Measurements from ENCODE around the gene CHADL.

Gene CHADL

DNA sequence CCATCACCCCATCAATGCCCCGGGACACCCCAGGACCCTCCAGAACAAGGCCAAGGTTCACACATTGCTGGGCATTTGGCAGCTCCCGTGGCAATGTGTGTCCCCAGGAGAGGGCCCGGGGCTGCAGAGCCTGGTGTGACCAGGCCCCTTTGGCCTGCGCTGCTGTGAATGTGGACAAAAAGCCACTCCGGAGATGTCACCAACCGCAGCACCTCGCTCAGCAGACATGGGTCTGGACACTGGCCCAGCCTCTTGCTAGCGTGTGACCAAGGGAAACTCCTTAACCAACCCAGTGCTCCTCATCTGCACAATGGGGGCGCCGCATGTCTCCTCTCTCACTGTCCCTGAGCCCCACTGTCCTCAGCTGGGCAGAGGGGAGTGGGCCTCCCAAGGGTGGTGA lies 8.0 kb upstream of the CHADL start:
- Mint-ChIP-seq H3K27ac (peak overlapping the region in 1 of 2 donors; percentile 59), H3K4me3 (no peak overlapping the region), H3K4me1 (ENCODE audit: low read depth in 2 of 2) (no peaks in the 10 kb centered on the region), H3K36me3 (ENCODE audit: insufficient read depth) (peaks cover 64% of the 10 kb centered on the region), H3K27me3 (no peaks in the 10 kb centered on the region), H3K9me3 (no peaks in the 10 kb centered on the region)
- no peak for DNase-seq
- no peak for ATAC-seq (replicated peaks)

DNA sequence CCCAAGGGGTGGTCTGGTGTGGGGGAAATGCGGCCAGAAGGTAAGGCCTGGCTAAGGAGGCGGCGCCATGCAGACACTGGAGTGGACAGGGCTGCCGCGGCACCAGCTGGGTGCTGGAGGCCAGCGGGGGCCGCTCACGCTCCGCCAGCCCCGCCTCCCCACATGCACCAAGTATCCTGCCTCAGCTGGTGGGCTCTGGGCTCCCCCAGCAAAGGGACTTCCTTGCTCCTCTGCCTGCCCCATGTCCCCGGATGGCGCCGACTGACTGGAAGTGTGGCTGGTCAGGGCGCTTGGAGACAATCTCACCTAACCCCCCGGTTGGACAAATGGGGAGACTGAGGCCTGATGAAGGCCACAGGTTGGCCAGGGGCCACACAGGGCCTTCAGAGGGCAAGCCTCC lies 7.6 kb upstream of the CHADL start:
- DNase-seq (no peak), ATAC-seq (replicated peaks) (no peak)
- Mint-ChIP-seq H3K4me1 (ENCODE audit: low read depth in 2 of 2) (no peaks in the 10 kb centered on the region), H3K4me3 (no peak overlapping the region), H3K36me3 (ENCODE audit: insufficient read depth) (peaks cover 59% of the 10 kb centered on the region), H3K27ac (peak overlapping the region in 1 of 2 donors; percentile 59), H3K9me3 (no peaks in the 10 kb centered on the region), H3K27me3 (no peaks in the 10 kb centered on the region)

DNA sequence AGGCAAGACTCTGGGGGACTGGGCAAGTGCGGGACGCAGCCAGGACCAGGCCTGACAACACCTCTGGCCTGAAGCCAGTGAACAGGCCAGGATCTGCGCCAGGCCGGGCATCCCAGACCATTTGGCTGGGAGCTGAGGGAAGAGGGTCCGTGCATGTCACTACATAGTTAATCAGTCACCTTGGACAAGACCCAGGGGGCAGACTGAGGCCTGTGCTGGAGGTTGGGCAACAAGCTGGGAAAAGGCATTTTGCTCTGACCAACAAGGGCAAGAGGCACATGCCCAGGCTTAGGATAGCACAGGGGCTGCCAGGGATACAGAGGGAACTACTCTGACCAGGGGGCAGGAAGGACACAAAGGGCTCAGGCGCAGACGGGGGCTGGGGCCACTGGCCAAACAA lies 7.0 kb upstream of the CHADL start:
- Mint-ChIP-seq H3K36me3 (ENCODE audit: insufficient read depth) (peaks cover 53% of the 10 kb centered on the region), H3K4me3 (no peak overlapping the region)

DNA sequence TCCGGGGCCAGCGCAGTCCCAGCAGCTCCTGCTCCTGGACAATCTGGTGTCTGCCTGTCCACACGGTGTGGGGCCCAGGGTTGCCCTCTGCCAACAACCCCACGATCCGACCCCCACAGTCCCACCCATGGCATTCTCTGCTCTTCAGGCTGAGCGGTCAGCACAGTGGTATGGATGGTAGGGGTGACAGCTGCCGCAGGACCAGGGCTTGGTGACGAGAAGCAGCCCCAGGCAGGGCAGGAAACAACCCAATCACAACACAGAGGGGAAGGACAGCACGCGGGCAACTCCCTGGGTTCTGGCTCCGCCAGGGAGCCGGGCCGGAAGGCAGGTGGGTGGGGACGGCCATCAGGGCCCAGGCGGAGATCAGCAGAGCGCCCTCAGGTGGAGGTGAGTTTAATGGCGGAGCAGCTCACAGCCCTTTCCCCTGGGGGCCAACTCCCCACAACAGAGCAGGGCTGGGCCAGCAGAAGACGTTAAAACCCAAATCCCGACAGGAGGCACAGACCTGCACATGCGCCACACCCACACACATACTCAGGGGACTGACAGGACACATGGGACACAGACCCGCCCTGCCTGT lies 5.3 kb upstream of the CHADL start:
- Mint-ChIP-seq H3K4me1 (ENCODE audit: low read depth in 2 of 2) (no peaks in the 10 kb centered on the region), H3K27me3 (no peaks in the 10 kb centered on the region), H3K9me3 (no peaks in the 10 kb centered on the region), H3K27ac (no peak overlapping the region), H3K36me3 (ENCODE audit: insufficient read depth) (peaks cover 44% of the 10 kb centered on the region), H3K4me3 (no peak overlapping the region)
- ATAC-seq (replicated peaks): no peak
- no peak for DNase-seq

More for the DNA sequence above, 7.0 kb upstream of the CHADL start:
- Mint-ChIP-seq H3K27ac (peak overlapping the region in 1 of 2 donors; percentile 59), H3K27me3 (no peaks in the 10 kb centered on the region), H3K9me3 (no peaks in the 10 kb centered on the region), H3K4me1 (ENCODE audit: low read depth in 2 of 2) (no peaks in the 10 kb centered on the region)
- no peak for DNase-seq
- ATAC-seq (replicated peaks): no peak

DNA sequence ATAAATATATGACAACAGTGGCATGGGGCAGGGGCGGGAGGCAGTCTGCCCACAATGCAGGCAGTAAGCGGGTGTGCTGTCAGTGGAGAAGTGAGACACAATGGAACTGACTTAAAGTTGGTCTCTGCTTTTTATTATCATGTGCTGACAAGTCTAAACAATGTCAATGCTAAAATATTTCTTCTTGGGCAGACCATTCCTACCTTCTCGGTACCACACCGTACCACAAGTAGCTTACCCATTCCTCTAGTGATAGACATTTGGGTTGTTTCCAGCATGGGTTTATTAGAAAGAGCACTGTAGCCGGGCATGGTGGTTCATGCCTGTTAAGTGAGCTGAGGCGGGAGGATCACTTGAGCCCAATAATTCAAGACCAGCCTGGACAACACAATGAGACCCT lies 2.6 kb upstream of the CHADL start:
- Mint-ChIP-seq H3K27me3 (no peaks in the 10 kb centered on the region), H3K9me3 (no peaks in the 10 kb centered on the region), H3K27ac (peak overlapping the region in 1 of 2 donors; percentile 32), H3K4me3 (no peak overlapping the region), H3K4me1 (ENCODE audit: low read depth in 2 of 2) (peaks cover 2 to 4% of the 10 kb centered on the region in 2 donors), H3K36me3 (ENCODE audit: insufficient read depth) (peaks cover 41% of the 10 kb centered on the region)
- no peak for DNase-seq
- no peak for ATAC-seq (replicated peaks)

DNA sequence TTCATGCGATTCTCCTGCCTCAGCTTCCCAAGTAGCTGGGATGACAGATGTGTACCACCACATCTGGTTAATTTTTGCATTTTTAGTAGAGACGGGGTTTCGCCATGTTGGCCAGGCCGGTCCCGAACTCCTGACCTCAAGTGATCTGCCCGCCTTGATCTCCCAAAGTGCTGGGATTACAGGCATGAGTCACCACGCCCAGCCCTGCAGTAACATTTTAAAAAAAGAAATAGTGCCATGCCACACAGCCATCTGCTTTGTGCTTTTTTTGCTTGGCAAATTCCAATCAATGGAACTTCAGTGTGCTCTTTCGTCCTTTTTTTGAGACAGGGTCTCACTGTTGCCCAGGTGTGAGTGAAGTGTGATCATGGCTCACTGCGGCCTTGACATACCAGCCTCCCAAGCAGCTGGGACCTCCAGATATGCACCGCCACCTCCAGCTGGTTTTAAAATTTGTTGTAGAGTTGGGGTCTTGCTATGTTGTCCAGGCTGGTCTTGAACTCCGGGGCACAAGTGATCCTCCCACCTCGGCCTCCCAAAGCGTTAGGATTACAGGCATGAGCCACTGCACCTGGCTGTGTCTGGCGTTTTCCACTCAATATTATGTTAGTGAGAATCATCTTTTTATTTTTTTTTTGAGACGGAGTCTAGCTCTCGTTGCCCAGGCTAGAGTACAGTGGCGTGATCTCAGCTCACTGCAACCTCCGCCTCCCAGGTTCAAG lies 1.8 kb upstream of the CHADL start:
- Mint-ChIP-seq H3K9me3 (no peaks in the 10 kb centered on the region), H3K4me3 (no peak overlapping the region), H3K27ac (no peak overlapping the region), H3K4me1 (ENCODE audit: low read depth in 2 of 2) (peaks cover 2 to 4% of the 10 kb centered on the region in 2 donors), H3K27me3 (no peaks in the 10 kb centered on the region), H3K36me3 (ENCODE audit: insufficient read depth) (peaks cover 35% of the 10 kb centered on the region)
- DNase-seq (no peak), ATAC-seq (replicated peaks) (no peak)

DNA sequence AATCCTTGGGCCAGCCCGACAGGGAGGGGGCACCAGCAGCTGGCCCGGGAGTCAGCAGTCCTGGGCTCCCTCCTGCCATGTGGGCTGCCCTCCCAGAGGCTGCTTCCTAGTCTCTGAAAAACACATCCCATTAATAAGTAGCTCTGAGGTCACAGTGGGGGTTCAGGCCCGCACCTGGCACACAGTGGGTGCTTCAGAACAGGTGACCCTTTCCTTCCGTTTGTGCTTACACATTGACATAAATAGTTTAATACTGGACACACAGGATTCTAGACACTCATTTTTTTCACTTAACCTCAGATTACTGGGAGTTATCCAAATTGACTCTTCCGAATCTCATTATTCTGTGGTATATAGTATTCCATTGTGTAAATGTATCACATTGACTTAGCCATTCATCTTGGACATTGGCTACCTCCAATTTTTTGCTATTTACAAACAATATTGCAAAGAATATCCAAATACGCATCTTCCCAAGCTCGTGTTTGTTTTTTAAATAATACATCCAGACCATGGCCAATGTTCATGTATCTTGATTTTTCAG lies 474 bp upstream of the CHADL start:
- ATAC-seq (replicated peaks) (no peak), DNase-seq (no peak)
- Mint-ChIP-seq H3K4me3 (no peak overlapping the region), H3K9me3 (no peaks in the 10 kb centered on the region), H3K27me3 (no peaks in the 10 kb centered on the region), H3K4me1 (ENCODE audit: low read depth in 2 of 2) (peaks cover 4 to 7% of the 10 kb centered on the region in 2 donors), H3K27ac (no peak overlapping the region), H3K36me3 (ENCODE audit: insufficient read depth) (peaks cover 30% of the 10 kb centered on the region)

DNA sequence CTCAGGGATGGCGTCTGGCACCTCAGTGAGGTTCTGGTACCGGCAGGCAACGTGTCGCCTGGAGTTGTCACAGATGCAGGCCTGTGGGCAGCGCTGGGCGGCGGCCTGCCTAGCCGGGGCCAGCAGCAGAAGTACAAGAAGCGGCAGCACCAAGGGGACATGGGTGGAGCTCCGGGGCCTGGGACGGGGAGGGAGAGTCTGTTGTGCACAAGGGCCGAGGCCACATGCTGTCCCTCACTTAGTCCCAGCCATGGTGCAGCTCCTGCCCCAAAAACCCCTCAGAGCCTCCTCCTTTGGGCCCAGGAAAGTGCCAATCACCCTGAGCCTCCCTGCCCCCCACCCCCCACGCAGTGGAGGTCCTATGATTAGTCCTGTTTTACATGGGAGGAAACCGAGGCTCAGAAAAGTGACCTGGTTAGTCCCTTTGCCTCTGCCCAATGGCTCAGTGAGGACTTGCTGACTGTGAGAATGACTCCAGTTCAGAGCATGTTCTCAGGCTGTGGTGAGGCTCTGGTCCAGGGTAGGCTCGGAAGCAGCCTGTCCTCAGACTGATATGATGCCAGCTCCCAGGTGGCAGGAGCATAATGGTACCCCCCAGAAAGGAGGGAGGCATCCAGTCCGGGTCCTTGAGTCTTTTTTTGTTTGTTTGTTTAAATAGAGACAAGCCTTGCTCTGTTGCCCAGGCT lies 1.1 kb downstream of the CHADL start:
- no peaks in the 10 kb centered on the region for H3K9me3 Mint-ChIP-seq
- ATAC-seq (replicated peaks) (no peak), DNase-seq (no peak)
- H3K4me3 Mint-ChIP-seq: peak overlapping the region in 1 of 2 donors; percentile 67
- H3K4me1 Mint-ChIP-seq (ENCODE audit: low read depth in 2 of 2): peaks cover 4 to 7% of the 10 kb centered on the region in 2 donors
- H3K27me3 Mint-ChIP-seq: no peaks in the 10 kb centered on the region
- peak overlapping the region in 1 of 2 donors; percentile 55 for H3K27ac Mint-ChIP-seq
- peaks cover 20% of the 10 kb centered on the region for H3K36me3 Mint-ChIP-seq (ENCODE audit: insufficient read depth)

DNA sequence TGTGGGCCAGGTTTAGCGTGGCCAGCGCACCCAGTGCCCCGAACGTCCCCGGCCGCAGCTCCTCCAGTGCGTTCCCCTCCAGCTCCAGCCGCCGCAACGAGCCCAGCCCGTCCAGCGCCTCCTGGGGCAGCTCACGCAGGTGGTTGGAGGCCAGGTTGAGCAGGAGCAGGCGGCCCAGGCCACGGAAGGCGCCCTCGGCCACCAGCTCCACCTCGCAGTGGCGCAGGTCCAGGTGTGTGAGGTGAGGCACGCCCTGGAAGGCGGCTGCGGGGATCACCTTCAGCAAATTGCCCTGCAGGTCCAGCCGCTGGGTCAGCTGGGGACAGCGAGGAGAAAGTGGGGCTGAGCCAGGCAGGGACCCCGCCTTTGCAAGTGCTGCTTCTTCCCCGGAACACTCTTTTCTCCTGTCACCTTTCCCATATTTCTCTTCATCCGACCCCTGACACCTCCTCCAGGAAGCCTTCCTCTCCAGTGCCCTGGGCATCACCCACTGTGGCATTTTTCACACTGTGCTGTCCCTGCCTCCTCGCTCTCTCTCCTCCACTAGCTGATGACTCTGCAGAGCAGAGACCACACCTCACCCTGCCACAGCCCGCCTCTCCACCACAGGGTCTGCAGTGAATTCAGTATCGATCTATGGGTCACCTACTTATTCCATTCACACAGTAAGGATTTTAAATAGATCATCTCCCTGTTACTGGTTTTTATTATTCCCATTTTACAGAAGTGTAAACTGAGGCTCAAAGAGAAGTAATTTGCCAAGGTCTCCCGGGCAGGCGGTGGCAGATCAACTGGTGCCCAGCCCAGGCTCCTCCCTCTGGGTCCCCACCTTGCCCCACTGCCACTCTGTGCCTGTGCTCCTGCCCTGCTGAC lies 1.9 kb downstream of the CHADL start:
- DNase-seq (no peak), ATAC-seq (replicated peaks) (no peak)
- peaks cover 4 to 7% of the 10 kb centered on the region in 2 donors for H3K4me1 Mint-ChIP-seq (ENCODE audit: low read depth in 2 of 2)
- peaks cover 15% of the 10 kb centered on the region for H3K36me3 Mint-ChIP-seq (ENCODE audit: insufficient read depth)
- no peaks in the 10 kb centered on the region for H3K27me3 Mint-ChIP-seq
- peak overlapping the region in 1 of 2 donors; percentile 55 for H3K27ac Mint-ChIP-seq
- peak overlapping the region; percentile 67 to 78 for H3K4me3 Mint-ChIP-seq
- H3K9me3 Mint-ChIP-seq: no peaks in the 10 kb centered on the region

DNA sequence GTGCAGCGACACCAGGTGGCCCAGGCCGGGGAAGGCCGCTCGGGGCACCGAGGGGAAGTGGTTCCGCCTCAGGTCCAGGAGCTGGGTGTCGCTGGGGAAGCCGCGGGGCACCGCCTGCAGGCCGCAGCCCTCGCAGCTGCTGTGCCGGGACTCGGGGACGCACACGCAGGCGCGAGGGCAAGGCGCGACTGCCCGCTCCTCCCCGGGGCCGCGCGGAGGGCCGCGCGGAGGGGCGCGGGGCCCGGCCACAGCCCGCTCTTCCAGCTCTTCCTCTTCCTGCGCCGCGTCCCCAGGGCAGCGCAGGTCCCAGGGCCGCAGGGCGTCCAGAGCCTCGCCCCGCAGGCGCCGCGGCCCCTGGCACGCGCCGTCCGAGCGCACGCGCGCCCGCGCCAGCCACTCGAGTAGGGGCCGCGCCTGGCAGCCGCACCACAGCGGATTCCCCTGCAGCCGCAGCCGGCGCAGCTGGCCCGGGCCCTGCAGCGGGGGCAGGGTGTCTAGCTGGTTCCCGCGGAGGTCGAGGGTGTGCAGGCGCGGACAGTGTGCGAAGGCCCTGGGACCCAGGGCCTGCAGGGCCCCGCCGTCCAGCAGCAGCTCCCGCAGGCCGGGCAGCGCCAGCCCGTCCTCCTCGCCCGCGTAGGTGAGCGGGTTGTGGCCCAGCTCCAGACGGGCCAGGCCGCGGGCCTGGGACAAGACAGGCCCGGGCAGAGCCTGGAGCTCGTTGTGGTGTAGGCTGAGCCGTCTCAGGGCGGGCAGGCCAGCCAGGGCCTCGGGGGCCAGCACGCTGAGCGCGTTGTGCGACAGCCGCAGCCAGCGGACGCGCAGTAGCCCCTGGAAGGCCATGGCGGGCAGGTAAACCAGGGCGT lies 2.8 kb downstream of the CHADL start:
- peak overlapping the region in 1 of 2 donors; percentile 75 for H3K27ac Mint-ChIP-seq
- DNase-seq: peak; percentile 76 to 79 (median 78)
- peaks cover 15% of the 10 kb centered on the region for H3K36me3 Mint-ChIP-seq (ENCODE audit: insufficient read depth)
- ATAC-seq (replicated peaks): peak; percentile 96
- peaks cover 4 to 7% of the 10 kb centered on the region in 2 donors for H3K4me1 Mint-ChIP-seq (ENCODE audit: low read depth in 2 of 2)
- H3K27me3 Mint-ChIP-seq: no peaks in the 10 kb centered on the region
- H3K4me3 Mint-ChIP-seq: peak overlapping the region; percentile 58 to 81
- no peaks in the 10 kb centered on the region for H3K9me3 Mint-ChIP-seq

DNA sequence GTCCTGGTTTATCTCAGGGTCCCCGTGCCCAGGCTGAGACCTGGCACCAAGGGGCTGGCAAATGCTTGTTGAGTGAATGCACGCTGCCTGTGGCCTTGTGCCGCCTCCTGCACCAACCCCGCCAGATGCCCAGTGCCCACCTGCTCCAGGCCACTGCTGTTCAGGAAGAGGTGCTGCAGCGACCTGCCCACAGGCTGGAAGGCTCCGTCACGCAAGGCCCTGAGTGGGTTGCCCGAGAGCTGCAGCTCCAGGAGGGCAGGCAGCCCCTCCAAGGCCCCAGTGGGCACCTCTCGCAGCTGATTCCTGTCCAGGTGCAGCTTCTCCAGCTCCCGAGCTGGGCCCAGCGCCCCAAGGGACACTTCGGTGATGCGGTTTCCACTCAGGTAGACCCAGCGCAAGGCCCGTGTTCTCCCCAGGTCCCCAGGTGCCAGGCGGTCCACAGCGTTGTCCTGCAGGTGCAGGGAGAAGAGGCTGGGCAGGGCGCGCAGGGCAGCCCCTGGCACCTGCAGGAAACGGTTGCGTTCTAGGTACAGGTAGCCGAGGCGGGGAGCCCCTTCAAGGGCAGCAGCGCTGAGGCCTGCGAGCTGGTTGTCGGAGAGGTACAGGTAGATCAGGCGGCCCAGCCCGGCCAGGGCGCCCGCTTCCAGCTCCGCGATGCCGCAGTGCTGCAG lies 3.6 kb downstream of the CHADL start:
- peaks cover 12% of the 10 kb centered on the region for H3K36me3 Mint-ChIP-seq (ENCODE audit: insufficient read depth)
- no peaks in the 10 kb centered on the region for H3K27me3 Mint-ChIP-seq
- no peaks in the 10 kb centered on the region for H3K9me3 Mint-ChIP-seq
- peak overlapping the region in 1 of 2 donors; percentile 75 for H3K27ac Mint-ChIP-seq
- peak overlapping the region; percentile 58 to 81 for H3K4me3 Mint-ChIP-seq
- peaks cover 4 to 7% of the 10 kb centered on the region in 2 donors for H3K4me1 Mint-ChIP-seq (ENCODE audit: low read depth in 2 of 2)
- ATAC-seq (replicated peaks): no peak
- DNase-seq: no peak

Measured in effector memory CD8-positive, alpha-beta T cell (primary cell).